Keratinocyte (primary cell): ENCODE results near the gene SH3RF1. TPM values are rescaled to one million over a fixed set of nuclear protein-coding genes. Genes with fewer than 3 reads are reported as not detected.
A peak's percentile ranks its signal among the peaks of the same experiment; 100 is the strongest.

Experiments used
- DNase-seq: peaks from one replicate; pipeline ENCODE4 v3.0.0-alpha.2; 2011; ENCODE audit warnings: low read depth, missing footprints, low spot score
- FAIRE-seq: peaks from 2 replicates; lab custom pipeline; 2011; peaks lifted over from hg19 to GRCh38; lab: Jason Lieb, UNC
- H2AFZ ChIP-seq: 2 replicates; pipeline ENCODE4 v1.6.0; 2012; ENCODE audit warnings: low read length, control low read depth, inconsistent platforms; ENCODE audit not compliant: control insufficient read depth
- H3K27ac ChIP-seq: 2 replicates; pipeline ENCODE4 v1.5.1; 2011; ENCODE audit warnings: low read length; ENCODE audit not compliant: control insufficient read depth, insufficient read depth
- H3K27me3 ChIP-seq: 3 replicates; pipeline ENCODE4 v1.6.0; 2011; ENCODE audit warnings: low read length; ENCODE audit not compliant: control insufficient read depth, insufficient read depth; ENCODE audit errors: extremely low read depth
- H3K36me3 ChIP-seq, 2 experiments: 2 replicates in 1 of 2; 3 replicates in 1 of 2; pipeline ENCODE4 v1.5.1; 2011; ENCODE audit warnings: low read length in 2 of 2, mild to moderate bottlenecking in 1 of 2; ENCODE audit not compliant: control insufficient read depth in 2 of 2, insufficient read depth in 2 of 2; ENCODE audit errors: extremely low read depth in 1 of 2
- H3K4me1 ChIP-seq: 3 replicates; pipeline ENCODE4 v1.5.1; 2011; ENCODE audit warnings: low read length; ENCODE audit not compliant: control insufficient read depth, insufficient read depth; ENCODE audit errors: extremely low read depth
- H3K4me2 ChIP-seq: 3 replicates; pipeline ENCODE4 v1.6.0; 2011; ENCODE audit warnings: low read depth, low read length; ENCODE audit not compliant: control insufficient read depth, insufficient read depth; ENCODE audit errors: extremely low read depth
- H3K4me3 ChIP-seq, 3 experiments: fragments of 200-600 bp in 1 of 3; sonication (generic) in 1 of 3; 2 replicates in 2 of 3; 3 replicates in 1 of 3; pipeline ENCODE4 v1.5.1; 2011 to 2016; ENCODE audit warnings: low read length in 3 of 3, mild to moderate bottlenecking in 3 of 3, control low read depth in 2 of 3, inconsistent platforms in 1 of 3, low read depth in 1 of 3, mixed read lengths in 1 of 3, mixed run types in 1 of 3, moderate library complexity in 1 of 3; ENCODE audit not compliant: control insufficient read depth in 2 of 3, insufficient read depth in 2 of 3; ENCODE audit errors: extremely low read depth in 1 of 3
- H3K79me2 ChIP-seq: 2 replicates; pipeline ENCODE4 v1.6.0; 2012; ENCODE audit warnings: low read length; ENCODE audit not compliant: control insufficient read depth, insufficient read depth
- H3K9ac ChIP-seq: 3 replicates; pipeline ENCODE4 v1.6.0; 2011; ENCODE audit warnings: low read length; ENCODE audit not compliant: control insufficient read depth, insufficient read depth; ENCODE audit errors: extremely low read depth
- H3K9me1 ChIP-seq: 3 replicates; pipeline ENCODE4 v1.6.0; 2011; ENCODE audit warnings: low read length; ENCODE audit not compliant: control insufficient read depth, insufficient read depth; ENCODE audit errors: extremely low read depth
- H3K9me3 ChIP-seq: 2 replicates; pipeline ENCODE4 v1.5.1; 2012; ENCODE audit warnings: low read depth, low read length; ENCODE audit not compliant: control insufficient read depth
- H4K20me1 ChIP-seq: 3 replicates; pipeline ENCODE4 v1.6.0; 2011; ENCODE audit warnings: low read length; ENCODE audit not compliant: control insufficient read depth, insufficient read depth; ENCODE audit errors: extremely low read depth
- EZH2 ChIP-seq: IDR thresholded peaks from one replicate; pipeline ENCODE4 v1.6.1; 2012; ENCODE audit warnings: inconsistent platforms, mild to moderate bottlenecking, low read length, moderate library complexity
- dilution Hi-C: fragments of 300-500 bp; cut with MboI; formaldehyde crosslinking; loops from one replicate; pipeline ENCODE4 v1.7.0; 2020; ENCODE audit warnings: low sequenced_read_pairs; ENCODE audit not compliant: extremely low pct_ligation_motif_present
- polyA plus RNA-seq, 5 experiments: library from polyadenylated mRNA; depleted of rRNA in 3 of 5; stranded (reverse) in 3 of 5; stranded (forward) in 1 of 5; unstranded in 1 of 5; fragments of >200 nt; gene quantifications; 1 replicate in 1 of 5; 2 replicates in 3 of 5; 3 replicates in 1 of 5; pipeline versions ENCODE4 v1.2.1 to v1.2.3, GENCODE V29; 2011 to 2012; ENCODE audit warnings: missing spikeins in 2 of 5, low read depth in 1 of 5, low replicate concordance in 1 of 5
- TF ChIP-seq, protein P1 (sequence below), 3 experiments: IDR thresholded peaks in 1 of 3; conservative IDR thresholded peaks in 1 of 3; optimal IDR thresholded peaks in 1 of 3; 2 replicates in 2 of 3; 3 replicates in 1 of 3; pipeline versions ENCODE3 to v1.5.1; 2011; ENCODE audit warnings: low read length in 3 of 3, mild to moderate bottlenecking in 3 of 3, moderate library complexity in 2 of 3, control low read depth in 1 of 3, inconsistent platforms in 1 of 3; ENCODE audit not compliant: insufficient read depth in 2 of 3; ENCODE audit errors: extremely low read depth in 1 of 3

Gene SH3RF1
- polyA plus RNA-seq, 1 donor (not counting 4 experiments of a cell fraction or from before 2014, with no cell fraction given) = 9.5 TPM

DNA sequence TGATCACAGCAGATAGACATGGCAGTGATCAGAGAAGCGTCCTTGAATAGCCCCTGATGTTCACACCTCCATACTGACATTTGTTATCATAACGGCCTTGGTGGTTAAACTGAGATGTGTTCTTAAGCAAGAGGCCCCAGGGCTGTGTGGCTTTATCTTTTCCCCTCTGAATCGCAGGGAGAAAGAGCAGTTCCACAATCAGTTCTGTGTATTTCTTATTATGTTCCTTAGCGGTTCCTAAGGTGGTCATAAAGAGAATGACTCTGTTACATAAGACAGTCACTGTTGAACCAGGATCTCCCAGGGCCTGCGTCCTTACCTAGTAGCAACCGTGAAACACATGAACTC, 207.9 kb downstream of the SH3RF1 start:
- TF ChIP-seq, protein P1, sequence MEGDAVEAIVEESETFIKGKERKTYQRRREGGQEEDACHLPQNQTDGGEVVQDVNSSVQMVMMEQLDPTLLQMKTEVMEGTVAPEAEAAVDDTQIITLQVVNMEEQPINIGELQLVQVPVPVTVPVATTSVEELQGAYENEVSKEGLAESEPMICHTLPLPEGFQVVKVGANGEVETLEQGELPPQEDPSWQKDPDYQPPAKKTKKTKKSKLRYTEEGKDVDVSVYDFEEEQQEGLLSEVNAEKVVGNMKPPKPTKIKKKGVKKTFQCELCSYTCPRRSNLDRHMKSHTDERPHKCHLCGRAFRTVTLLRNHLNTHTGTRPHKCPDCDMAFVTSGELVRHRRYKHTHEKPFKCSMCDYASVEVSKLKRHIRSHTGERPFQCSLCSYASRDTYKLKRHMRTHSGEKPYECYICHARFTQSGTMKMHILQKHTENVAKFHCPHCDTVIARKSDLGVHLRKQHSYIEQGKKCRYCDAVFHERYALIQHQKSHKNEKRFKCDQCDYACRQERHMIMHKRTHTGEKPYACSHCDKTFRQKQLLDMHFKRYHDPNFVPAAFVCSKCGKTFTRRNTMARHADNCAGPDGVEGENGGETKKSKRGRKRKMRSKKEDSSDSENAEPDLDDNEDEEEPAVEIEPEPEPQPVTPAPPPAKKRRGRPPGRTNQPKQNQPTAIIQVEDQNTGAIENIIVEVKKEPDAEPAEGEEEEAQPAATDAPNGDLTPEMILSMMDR (optimal IDR thresholded peaks at IDR 0.05 in 1 of 3, IDR thresholded peaks at IDR 0.05 in 1 of 3, conservative IDR thresholded peaks at IDR 0.05 in 1 of 3; ENCODE audit: extremely low read depth in 1 of 3, insufficient read depth in 2 of 3, low read length in 3 of 3) = no peak
- no peak for TF ChIP-seq EZH2
- DNase-seq (no peak), FAIRE-seq (peak; percentile 65)
- H3K9ac ChIP-seq = no peak overlapping the region
- H3K79me2 ChIP-seq = no peaks in the 10 kb centered on the region
- dilution Hi-C loops = no loop called here
- no peak overlapping the region for H3K4me2 ChIP-seq
- H3K9me1 ChIP-seq = no peaks in the 10 kb centered on the region
- H3K4me3 ChIP-seq = no peak overlapping the region
- H3K4me1 ChIP-seq = peaks cover 41% of the 10 kb centered on the region
- H2AFZ ChIP-seq = peak overlapping the region; percentile 63
- no peak overlapping the region for H3K27ac ChIP-seq
- H4K20me1 ChIP-seq = no peaks in the 10 kb centered on the region
- no peaks in the 10 kb centered on the region for H3K9me3 ChIP-seq
- H3K36me3 ChIP-seq = no peaks in the 10 kb centered on the region
- H3K27me3 ChIP-seq = no peaks in the 10 kb centered on the region

DNA sequence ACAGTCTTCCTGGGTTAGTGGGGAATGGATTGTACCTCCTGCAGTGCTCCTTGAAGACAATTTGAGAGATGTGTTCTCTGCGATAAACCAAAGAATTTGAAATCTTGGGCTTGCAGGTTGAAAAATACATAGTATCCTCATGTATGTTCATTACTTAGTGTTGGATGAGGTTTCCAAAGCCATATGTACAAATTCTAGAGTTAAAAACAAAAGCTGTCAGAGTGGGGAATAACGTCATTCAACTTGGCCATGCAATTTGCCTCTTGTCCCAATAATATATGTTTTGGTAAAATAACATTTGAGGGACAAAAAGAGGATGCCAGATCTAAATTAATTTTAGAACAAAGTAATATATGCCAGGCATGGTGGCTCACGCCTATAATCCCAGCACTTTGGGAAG, 209.4 kb downstream of the SH3RF1 start:
- no peak overlapping the region for H3K9ac ChIP-seq
- H3K36me3 ChIP-seq = no peaks in the 10 kb centered on the region
- H4K20me1 ChIP-seq = no peaks in the 10 kb centered on the region
- FAIRE-seq (no peak), DNase-seq (no peak)
- no peak overlapping the region for H2AFZ ChIP-seq
- no peak for TF ChIP-seq EZH2
- TF ChIP-seq, protein P1 (optimal IDR thresholded peaks at IDR 0.05 in 1 of 3, IDR thresholded peaks at IDR 0.05 in 1 of 3, conservative IDR thresholded peaks at IDR 0.05 in 1 of 3; ENCODE audit: extremely low read depth in 1 of 3, insufficient read depth in 2 of 3, low read length in 3 of 3) = no peak
- H3K4me2 ChIP-seq = no peak overlapping the region
- dilution Hi-C loops = no loop called here
- H3K27me3 ChIP-seq = no peaks in the 10 kb centered on the region
- H3K27ac ChIP-seq = no peak overlapping the region
- peaks cover 41% of the 10 kb centered on the region for H3K4me1 ChIP-seq
- no peak overlapping the region for H3K4me3 ChIP-seq
- H3K9me1 ChIP-seq = no peaks in the 10 kb centered on the region
- H3K79me2 ChIP-seq = no peaks in the 10 kb centered on the region
- no peaks in the 10 kb centered on the region for H3K9me3 ChIP-seq
